KOPT-K1 (cell line): ENCODE measurements around the gene CIAO3.

ENCODE experiments used
- H3K27ac ChIP-seq: fragments of 200-600 bp; sonication (generic); 2 replicates; pipeline ENCODE4 v1.5.1; 2016; ENCODE audit warnings: antibody characterized with exemption, mild to moderate bottlenecking, low read depth, low read length; ENCODE audit not compliant: poor library complexity, severe bottlenecking
- H3K36me3 ChIP-seq: fragments of 200-600 bp; sonication (generic); 2 replicates; pipeline ENCODE4 v1.5.1; 2017; ENCODE audit warnings: antibody characterized with exemption, mild to moderate bottlenecking, low read length, moderate library complexity; ENCODE audit not compliant: insufficient read depth
- H3K9me3 ChIP-seq: fragments of 200-600 bp; sonication (generic); 2 replicates; pipeline ENCODE4 v1.5.1; 2017; ENCODE audit warnings: antibody characterized with exemption, low read length, mild to moderate bottlenecking; ENCODE audit not compliant: insufficient read depth, poor library complexity, severe bottlenecking

The CIAO3 gene

DNA sequence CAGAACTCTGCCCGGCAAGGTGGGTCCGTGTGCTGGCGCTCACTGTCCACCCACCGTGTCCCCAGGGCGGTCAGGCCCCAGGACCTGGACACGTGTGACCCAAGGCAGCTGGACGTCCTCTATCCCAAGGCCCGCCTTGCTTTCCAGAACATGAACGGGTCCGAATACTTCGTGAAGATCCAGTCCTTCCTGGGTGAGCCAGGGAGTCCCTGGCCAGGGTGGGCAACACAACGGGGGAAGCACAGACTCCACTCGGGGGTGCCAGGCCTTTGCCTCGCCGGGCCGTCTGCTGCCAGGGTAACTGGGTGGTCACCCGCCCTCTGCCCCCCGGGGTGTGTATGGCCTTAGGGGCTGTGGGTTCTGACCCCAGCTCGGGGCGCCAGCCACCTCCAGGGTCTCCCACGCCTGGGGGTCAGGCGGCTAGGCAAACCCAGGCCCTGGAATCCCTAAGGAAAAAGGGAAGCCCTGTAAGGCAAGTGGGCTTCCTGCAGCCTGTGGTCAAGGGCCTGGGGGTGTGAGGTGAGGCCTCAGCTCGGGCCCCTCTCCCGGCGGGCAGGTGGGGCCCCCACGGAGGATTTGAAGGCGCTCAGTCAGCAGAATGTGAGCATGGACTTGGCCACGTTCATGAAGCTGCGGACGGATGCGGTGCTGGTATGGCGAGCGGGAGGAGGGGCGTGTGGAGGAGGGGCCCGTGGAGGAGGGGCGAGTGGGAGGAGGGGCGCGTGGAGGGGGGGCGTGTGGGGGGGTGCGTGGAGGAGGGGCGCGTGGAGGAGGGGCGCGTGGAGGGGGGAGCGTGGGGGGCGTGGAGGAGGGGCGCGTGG, 26.2 kb upstream of the CIAO3 start:
- H3K36me3 ChIP-seq = no peaks in the 10 kb centered on the region

DNA sequence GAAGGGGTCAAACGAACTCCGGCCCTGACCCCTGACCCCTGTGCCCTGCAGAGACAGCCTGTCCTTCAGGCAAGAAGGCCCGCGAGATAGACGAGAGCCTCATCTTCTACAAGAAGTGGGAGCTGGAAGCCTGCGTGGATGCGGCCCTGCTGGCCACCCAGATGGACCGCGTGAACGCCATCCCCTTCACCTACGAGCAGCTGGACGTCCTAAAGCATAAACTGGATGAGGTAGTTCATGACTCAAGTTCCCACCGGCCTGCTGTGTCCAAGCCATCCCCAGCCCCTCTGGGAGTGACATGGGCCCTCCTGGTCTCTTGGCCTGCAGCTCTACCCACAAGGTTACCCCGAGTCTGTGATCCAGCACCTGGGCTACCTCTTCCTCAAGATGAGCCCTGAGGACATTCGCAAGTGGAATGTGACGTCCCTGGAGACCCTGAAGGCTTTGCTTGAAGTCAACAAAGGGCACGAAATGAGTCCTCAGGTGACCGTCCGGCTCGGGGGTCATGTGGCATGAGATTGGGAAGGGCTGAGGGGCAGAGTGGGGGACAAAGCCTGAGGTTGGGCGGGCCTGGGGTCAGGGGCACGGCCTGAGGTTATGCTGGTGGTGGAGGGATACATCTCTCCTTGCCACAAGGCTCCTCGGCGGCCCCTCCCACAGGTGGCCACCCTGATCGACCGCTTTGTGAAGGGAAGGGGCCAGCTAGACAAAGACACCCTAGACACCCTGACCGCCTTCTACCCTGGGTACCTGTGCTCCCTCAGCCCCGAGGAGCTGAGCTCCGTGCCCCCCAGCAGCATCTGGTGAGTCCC, 25.4 kb upstream of the CIAO3 start:
- no peaks in the 10 kb centered on the region for H3K36me3 ChIP-seq
- no peak overlapping the region for H3K27ac ChIP-seq
- no peaks in the 10 kb centered on the region for H3K9me3 ChIP-seq

More for the DNA sequence above, 26.2 kb upstream of the CIAO3 start:
- Histone ChIP-seq H3K27ac (no peak overlapping the region), H3K9me3 (no peaks in the 10 kb centered on the region)

DNA sequence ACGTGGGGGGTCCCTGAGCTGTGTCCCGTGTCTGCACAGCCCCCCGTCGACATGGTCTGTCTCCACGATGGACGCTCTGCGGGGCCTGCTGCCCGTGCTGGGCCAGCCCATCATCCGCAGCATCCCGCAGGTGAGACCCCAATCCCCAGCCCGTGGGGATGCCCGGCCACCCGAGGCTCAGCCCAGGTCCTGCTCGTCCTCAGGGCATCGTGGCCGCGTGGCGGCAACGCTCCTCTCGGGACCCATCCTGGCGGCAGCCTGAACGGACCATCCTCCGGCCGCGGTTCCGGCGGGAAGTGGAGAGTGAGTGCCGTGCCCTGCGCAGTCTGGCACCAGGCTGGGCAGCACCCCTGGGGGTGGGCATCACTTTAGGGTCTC, 24.7 kb upstream of the CIAO3 start:
- no peak overlapping the region for H3K27ac ChIP-seq
- no peaks in the 10 kb centered on the region for H3K36me3 ChIP-seq
- H3K9me3 ChIP-seq = no peaks in the 10 kb centered on the region

DNA sequence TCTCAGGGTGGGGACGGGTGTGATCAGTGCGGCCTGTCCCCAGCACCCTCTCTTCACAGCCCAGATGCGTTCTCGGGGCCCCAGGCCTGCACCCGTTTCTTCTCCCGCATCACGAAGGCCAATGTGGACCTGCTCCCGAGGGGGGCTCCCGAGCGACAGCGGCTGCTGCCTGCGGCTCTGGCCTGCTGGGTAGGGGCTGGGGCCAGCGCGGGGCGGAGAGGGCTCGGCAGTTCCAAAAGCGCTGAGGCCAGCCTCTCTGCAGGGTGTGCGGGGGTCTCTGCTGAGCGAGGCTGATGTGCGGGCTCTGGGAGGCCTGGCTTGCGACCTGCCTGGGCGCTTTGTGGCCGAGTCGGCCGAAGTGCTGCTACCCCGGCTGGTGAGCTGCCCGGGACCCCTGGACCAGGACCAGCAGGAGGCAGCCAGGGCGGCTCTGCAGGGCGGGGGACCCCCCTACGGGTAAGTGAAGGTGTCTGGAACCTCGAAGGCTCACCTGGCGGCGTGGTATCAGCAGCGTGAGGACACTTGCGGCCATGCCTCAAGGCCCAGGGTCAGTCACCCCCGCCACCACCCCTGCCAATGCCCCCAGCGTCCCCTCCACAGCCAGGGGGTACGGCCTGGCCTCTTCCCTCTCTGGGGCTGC, 24.2 kb upstream of the CIAO3 start:
- Histone ChIP-seq H3K27ac (no peak overlapping the region), H3K9me3 (no peaks in the 10 kb centered on the region), H3K36me3 (no peaks in the 10 kb centered on the region)

DNA sequence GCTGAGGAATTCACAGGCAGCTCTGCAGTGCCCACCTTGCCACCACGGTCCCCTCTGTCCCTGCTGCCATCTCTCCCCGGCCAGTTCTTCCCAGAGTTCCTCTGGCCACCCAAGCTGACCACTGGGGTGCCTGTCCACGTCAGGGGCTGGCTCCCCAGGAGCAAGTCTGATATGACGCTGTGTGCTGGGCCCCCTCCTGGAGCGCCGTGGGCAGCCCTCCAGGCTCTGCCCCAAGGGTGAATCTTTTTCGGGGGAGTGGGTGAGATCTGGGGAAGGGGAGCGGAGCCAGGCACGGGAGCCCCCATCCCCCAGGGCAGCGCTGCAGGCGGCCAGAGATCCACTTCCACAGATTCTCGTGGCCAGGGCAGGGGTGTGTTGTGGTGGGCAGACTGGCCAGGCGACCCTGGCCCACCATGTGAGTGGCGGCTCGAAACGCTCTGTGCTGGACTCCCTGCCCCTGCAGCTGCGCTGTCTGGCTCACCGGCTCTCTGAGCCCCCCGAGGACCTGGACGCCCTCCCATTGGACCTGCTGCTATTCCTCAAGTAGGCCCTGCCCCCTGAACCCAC, 23.5 kb upstream of the CIAO3 start:
- Histone ChIP-seq H3K9me3 (no peaks in the 10 kb centered on the region), H3K36me3 (no peaks in the 10 kb centered on the region), H3K27ac (no peak overlapping the region)

DNA sequence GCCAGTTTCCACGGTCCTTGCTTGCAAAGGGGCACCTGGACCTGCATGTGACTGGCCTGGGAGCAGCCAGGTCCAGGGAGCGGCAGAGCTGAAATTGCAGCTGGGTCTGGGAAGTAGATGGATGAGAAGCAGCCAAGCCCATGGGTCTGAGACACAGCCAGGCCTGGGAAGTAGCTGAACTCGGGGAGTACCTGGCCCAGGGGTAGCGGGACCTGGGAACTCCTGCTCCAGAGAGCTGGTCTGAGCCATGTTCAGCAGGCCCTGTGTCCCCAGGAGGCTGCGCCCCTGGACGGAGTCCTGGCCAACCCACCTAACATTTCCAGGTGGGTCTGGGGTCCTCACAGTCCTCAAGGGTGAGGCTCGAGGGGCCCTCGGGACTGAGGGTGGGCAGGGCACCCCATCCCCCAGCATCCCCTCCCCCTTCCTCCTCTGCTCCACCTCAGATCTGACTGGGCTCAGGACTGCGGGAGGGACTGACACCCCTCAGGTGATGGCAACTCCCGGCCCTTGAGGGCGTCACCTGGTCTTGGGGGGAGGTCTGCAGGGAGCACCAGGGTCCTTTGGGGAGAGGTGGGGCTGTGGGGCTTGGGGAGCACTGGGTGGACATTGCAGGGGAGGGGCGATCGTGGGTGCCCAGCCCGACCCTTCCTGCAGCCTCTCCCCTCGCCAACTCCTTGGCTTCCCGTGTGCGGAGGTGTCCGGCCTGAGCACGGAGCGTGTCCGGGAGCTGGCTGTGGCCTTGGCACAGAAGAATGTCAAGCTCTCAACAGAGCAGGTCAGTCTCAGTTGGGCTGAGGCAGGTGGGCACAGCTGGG, 22.8 kb upstream of the CIAO3 start:
- no peaks in the 10 kb centered on the region for H3K9me3 ChIP-seq
- H3K27ac ChIP-seq = no peak overlapping the region
- H3K36me3 ChIP-seq = no peaks in the 10 kb centered on the region

DNA sequence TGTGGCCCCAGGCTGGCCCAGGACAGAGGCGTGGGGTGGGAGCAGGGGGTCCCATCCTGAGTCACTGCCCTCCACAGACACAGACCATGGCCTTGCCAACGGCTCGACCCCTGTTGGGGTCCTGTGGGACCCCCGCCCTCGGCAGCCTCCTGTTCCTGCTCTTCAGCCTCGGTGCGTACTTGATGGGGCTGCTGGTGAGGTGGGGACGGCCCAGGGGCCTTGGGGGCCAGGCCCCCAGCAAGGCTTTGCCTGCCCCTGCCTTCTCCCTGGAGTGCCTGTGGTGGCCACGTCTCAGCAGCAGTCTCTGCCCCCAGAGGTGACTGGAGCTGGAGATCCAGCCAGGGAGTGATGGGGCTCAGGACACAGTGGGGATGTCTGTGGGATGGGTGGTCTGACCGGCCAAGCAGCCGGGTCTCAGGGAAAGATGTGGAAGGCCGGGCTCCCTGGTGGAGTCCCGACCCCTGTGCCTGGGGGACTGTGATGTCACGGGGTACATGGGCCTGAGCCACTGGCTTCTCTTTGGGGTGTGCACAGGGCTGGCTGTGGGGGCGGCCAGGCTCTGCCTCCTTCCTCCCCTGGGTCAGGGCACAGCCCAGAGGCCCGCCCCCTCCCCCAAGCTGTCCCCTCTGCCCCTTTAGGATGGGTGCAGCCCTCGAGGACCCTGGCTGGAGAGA, 21.9 kb upstream of the CIAO3 start:
- H3K9me3 ChIP-seq = no peaks in the 10 kb centered on the region
- no peaks in the 10 kb centered on the region for H3K36me3 ChIP-seq
- H3K27ac ChIP-seq = no peak overlapping the region

DNA sequence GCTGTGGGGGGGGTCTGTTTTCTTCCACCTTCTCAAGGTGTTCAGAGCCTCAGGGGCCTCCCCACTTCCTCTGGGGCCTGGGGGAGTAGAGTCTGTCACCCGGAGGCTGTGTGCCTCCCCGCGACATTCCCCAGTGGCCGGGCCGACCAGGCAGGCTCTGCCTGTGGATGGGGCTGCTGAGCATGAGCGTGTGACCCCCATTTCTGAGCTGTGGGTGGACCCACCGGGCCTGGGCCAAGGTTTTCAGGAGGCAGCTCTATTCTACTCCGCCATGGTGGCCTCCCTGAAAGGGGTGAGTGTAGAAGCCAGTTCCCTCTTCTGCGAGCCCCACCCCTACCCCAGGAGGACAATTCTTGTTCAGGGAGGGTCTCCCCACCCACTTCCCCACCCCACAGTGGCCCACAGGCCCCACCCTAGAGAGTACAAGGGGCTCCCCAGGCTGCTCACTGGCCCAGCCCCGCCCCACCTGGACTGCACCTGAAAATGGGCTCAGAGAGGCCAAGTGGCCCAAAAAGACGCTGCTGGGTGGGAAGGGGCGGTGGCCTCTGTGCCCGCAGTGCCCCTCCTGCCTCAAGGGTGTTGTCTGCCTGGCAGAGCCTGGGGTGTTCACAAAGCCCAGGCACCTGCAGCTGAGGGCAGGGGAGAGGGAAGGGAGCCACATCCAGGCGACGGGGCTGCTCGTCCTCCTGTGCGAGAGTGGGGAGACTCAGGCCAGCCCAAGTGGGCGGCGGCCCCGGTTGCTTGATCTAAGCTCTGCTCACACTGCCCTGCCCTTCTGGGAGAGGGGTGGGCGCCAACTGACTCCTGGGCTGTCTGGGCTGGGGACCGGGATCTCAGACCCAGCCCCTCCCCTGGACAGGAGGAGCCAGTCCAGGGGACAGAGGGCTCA, 21.1 kb upstream of the CIAO3 start:
- H3K27ac ChIP-seq = no peak overlapping the region

DNA sequence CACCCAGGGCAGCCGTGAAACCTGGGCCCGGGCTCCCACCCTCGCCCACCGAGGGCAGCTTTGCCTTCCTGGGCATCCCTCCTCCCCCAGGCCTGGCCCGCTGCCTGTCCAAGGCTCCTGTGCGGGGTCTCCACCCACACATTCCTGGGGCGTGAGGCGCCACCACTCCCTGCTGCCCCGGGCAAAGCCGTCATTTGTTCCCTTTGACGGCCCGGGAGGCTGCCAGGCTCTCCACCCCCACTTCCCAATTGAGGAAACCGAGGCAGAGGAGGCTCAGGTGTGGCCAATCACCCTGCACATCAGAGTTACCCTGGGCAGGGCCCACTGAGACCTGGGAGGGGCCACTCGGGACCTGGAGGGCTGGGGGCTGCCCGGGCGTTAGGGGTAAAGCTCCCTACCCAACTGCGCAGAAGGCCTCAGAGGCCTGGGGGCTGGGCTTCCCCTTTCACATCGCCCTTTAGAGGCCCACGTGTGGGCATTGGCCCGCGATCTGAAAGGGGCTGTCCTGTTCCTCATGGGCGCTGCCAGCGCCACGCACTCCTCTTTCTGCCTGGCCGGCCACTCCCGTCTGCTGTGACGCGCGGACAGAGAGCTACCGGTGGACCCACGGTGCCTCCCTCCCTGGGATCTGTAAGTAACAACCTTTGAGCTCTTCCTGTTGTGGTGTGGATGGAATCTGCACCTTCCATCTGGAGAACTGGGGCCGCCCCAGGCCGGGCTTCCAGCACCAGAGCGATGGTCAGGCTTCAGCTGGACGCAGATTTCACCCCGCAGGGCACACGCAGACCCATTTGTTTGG, 19.9 kb upstream of the CIAO3 start, which contains the start of gene MSLN:
Gene MSLN, plus strand, starts transcription at position 190 of the 799 bp plus-strand sequence. CDS start 1,947 bp downstream, outside the sequence.
- no peaks in the 10 kb centered on the region for H3K36me3 ChIP-seq
- H3K9me3 ChIP-seq = no peaks in the 10 kb centered on the region
- no peak within 1 kb of the TSS for H3K27ac ChIP-seq

More for the DNA sequence above, 21.1 kb upstream of the CIAO3 start:
- no peaks in the 10 kb centered on the region for H3K9me3 ChIP-seq
- no peaks in the 10 kb centered on the region for H3K36me3 ChIP-seq

DNA sequence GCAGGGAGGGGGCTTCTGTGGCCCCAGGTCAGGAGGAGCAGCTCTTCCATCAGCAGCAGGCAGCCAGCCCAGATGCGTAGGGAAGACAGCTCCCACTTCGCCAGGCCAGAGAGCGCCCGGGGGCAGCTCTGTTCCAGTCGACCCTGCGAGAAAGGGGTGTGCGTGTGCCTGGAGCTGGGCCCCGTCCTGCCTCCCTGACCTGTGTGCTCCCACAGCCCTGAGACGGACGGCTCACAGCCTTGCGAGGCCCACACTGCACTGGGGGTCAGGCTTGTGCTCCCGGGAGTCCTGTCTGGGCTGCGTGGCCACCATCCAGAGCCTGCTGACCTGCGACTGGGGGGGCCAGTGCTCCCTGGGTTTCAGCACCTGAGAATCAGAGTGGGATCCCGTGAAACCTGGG, 19.3 kb upstream of the CIAO3 start:
- no peak overlapping the region for H3K27ac ChIP-seq
- no peaks in the 10 kb centered on the region for H3K36me3 ChIP-seq
- H3K9me3 ChIP-seq = no peaks in the 10 kb centered on the region

DNA sequence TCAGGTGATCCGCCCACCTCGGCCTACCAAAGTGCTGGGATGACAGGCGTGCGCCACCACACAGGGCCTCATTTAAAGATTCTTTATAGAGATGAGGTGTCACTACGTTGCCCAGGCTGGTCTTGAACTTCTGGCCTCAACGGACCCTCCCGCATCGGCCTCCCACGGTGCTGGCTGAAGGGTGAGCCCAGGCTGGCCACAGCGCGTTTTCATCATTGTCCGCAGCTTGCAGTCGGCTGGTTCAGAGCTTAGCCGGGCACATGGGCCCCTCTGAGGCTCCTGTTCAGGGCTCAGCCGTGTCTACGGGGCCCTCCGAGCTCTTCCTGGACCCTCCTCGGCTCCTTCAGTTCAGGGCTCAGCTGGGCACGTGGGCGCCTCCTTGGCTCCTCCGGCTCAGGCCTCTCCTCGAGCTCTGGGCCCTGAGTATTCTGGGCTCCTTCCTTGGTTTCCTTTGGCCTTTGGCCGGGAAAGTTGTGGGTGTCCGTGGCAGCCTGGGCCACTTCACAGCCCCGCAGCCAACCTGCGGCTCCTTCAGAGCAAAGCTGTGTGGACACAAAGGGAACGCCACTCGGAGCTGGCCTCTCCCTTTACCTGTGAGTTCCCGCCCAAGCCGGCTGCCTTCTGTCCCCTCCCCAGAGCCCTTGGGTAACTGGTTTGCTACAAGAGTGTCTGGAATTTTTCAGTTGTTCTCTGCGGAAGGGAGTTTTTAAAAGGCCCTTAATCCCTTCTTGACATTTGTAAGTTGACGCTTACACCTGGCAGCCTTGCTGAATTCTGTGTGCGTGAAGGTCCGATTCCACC, 18.5 kb upstream of the CIAO3 start:
- H3K9me3 ChIP-seq = no peaks in the 10 kb centered on the region

DNA sequence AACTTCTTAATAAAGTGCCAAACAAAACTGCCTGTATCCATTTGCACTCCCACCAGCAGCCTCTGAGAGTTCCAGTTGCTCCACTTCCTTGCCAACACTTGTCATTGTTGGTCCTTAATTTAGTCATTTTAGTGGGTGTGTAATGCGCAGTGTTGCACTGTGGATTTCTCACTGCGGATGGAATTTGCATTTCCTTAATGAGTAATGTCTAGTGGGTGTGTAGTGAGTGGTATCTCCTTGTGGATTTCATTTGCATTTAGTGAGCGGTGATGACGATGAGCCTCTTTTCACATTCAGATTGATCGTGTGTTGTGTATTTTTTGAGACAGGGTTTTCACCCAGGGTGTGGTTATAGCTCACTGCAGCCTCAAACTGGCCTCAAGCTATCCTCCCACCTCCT, 15.6 kb upstream of the CIAO3 start:
- Histone ChIP-seq H3K36me3 (no peaks in the 10 kb centered on the region), H3K9me3 (no peaks in the 10 kb centered on the region), H3K27ac (no peak overlapping the region)

More for the DNA sequence above, 18.5 kb upstream of the CIAO3 start:
- H3K36me3 ChIP-seq = no peaks in the 10 kb centered on the region
- no peak overlapping the region for H3K27ac ChIP-seq
